HG03097 (cell line): ENCODE measurements around the gene ACAT1.
A peak's percentile ranks its signal among the peaks of the same experiment; 100 is the strongest.
"Not testable (repeated sequence)": the region's sequence is repeated elsewhere in the genome, so short reads cannot be mapped to it uniquely, and the experiment has no call there.

ENCODE experiments used
- ATAC-seq: cut with Tn5 transposase; IDR thresholded peaks from one replicate; pipeline ENCODE4 v1.9.1; 2021; ENCODE audit not compliant: unreplicated experiment, low FRiP score

The ACAT1 gene

DNA sequence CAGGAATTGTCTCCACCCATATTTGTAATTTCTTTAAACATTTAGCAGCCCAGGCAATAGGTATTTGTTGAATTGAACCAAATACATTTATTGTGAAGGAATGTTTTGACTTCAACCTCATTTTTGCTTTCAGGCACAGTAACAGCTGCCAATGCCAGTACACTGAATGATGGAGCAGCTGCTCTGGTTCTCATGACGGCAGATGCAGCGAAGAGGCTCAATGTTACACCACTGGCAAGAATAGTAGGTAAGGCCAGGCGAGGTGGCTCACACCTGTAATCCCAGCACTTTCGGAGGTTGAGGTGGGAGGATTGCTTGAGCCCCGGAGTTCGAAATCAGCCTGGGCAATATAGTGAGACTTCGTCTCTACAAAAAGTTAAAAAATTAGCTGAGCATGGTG is 20.9 kb downstream of the ACAT1 start:
- ATAC-seq: no peak

GRCh38 chr11:108144615-108145014 is 23.2 kb downstream of the ACAT1 start:
- no peak for ATAC-seq

GRCh38 chr11:108147150-108147549 is 25.8 kb downstream of the ACAT1 start:
- no peak for ATAC-seq

DNA sequence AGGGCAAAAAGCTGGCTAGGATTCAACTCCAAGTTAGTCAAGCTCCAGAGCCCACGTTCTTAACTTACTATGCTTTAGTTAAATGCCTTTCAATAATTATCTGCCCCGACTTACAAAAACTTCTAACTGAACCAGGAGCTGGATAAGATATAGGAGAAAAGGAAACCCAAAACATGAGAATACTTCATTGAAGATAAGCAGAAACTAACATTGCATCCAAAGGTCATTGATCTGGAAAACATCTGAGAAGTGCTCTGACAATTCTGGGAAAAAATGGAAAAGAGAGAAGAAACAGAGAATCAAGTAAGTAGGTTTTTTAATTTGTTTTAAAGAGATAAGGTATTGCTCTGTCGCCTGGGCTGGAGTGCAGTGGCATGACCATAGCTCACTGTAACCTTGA is 27.2 kb downstream of the ACAT1 start:
- no peak for ATAC-seq

DNA sequence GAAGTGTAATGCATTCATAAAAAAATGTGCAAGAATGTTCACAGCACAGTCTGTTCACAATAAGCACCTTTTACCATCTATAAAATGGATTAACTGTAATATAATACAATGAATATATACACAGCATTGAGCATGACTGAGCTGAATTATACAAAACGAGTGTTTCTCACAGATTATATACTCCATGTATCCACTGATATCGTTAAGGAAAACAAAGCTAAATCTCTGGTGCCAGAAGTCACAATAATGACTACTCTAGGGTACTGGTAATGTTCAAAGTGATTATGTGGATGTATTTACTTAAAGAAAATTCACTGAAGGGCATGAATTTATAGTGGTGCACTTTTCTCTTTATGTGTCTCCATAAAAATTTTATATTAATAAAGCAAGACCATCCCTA is 33.2 kb downstream of the ACAT1 start:
- ATAC-seq: no peak

- peak; percentile 87 for ATAC-seq
Measured at GRCh38 chr11:108160970-108161566, 39.7 kb downstream of the ACAT1 start.

DNA sequence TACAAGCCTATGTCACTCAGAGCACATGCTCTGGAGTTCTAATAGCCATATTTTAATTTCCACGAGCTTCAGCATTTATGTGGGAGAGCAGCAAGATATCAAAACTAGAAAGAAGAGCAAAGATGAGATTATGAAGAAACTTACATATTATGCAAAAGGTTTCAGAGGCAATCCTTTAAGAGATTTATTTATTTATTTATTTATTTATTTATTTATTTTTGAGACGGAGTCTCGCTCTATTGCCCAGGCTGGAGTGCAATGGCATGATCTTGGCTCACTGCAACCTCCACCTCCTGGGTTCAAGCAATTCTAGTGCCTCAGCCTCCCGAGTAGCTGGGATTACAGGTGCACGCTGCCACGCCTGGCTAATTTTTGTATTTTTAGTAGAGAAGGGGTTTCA is 41.5 kb downstream of the ACAT1 start:
- not testable (repeated sequence) for ATAC-seq

DNA sequence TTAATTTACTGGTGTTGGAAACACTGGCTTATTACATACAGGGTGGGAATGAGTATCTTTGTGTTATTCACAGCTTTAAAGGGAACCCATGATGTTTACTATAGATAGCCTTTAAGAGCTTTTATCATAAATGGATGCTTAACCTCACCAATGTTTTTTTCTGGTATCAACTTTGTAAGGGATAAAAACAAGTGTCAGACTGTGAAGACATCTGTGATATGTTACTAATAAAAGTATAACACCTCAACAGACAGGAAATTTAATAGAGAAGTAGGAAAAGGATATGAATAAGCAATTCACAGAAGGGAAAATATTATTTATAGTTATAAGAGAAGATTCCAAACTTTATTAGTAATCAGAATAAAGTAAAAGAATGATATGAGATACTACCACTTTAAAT is 46.3 kb downstream of the ACAT1 start:
- ATAC-seq: no peak

DNA sequence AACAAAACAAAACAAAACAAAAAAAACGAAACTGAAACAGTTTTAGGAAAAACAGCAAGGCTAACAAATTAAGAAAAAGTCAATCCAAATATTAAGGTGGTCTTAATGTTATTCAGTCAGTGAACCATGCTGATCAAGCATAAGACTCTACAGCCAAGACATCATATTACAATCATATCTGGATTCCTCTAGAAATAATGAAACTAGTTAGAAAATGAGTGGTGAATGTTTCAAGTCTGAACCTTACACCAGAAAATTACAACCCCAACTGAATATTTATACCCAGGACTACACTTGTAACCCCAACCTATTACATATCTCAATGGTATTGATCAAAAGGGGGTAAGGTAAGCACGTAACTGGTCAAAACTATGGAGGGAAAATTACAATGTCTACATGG is 48.8 kb downstream of the ACAT1 start:
- ATAC-seq: no peak

- ATAC-seq: no peak
Measured at GRCh38 chr11:108177570-108177969, 56.2 kb downstream of the ACAT1 start.

GRCh38 chr11:108193725-108194124 is 72.4 kb downstream of the ACAT1 start:
- no peak for ATAC-seq

DNA sequence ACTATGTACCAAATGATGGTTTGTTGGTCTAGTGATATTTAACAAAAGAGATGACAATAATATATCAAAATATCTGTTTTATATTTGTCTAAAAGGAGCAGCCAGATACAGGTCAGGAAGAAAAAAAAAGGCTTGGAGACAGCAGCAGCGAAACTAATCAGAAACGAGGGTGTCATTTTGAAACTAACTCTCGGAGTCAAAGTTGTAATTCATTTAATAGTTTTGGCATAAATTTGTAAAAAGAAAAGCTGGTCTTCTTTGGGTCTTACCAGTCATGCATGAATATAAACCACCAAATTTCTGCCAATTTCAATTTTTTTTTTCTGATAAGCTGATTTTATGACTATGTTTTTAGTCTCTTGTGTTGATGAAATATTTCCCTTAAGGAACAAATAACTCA is 75.5 kb downstream of the ACAT1 start:
- no peak for ATAC-seq
